NCI-H1092 (cell line): ENCODE measurements around the gene NEU1.
"Not testable (repeated sequence)": the region's sequence is repeated elsewhere in the genome, so short reads cannot be mapped to it uniquely, and the experiment has no call there.

ENCODE experiments used
- DNase-seq: peaks from one replicate; lab custom pipeline; 2025; lab: John Stamatoyannopoulos, UW

Gene NEU1

GRCh38 chr6:31862344-31863235 lies at the start of gene NEU1:
Gene NEU1 (minus strand): TSS chr6:31862821. CDS start chr6:31862776, 45 bp downstream.
- DNase-seq, result peak; percentile 98

GRCh38 chr6:31911826-31912585 lies 49.4 kb upstream of the NEU1 start:
- DNase-seq, result no peak

GRCh38 chr6:31909298-31909697 lies 46.7 kb upstream of the NEU1 start:
- DNase-seq, result not testable (repeated sequence)

- DNase-seq, result no peak
These were observed 46.2 kb upstream of the NEU1 start for GRCh38 chr6:31908791-31909190.

GRCh38 chr6:31908255-31908654 lies 45.6 kb upstream of the NEU1 start:
- not testable (repeated sequence) for DNase-seq

- no peak for DNase-seq
These were observed 44.7 kb upstream of the NEU1 start for GRCh38 chr6:31907158-31907813.

- not testable (repeated sequence) for DNase-seq
These were observed 44.1 kb upstream of the NEU1 start for GRCh38 chr6:31906727-31907126.

GRCh38 chr6:31906122-31906521 lies 43.5 kb upstream of the NEU1 start:
- DNase-seq, result no peak

GRCh38 chr6:31905041-31905440 lies 42.4 kb upstream of the NEU1 start:
- DNase-seq, result no peak

- DNase-seq, result no peak
These were observed 41.3 kb upstream of the NEU1 start for GRCh38 chr6:31903957-31904356.

- DNase-seq, result peak; percentile 87
These were observed 39.5 kb upstream of the NEU1 start, which contains the start of gene ZBTB12 for GRCh38 chr6:31901953-31902643. Gene ZBTB12 (minus strand): TSS chr6:31902086. CDS start chr6:31901305, 781 bp downstream.

GRCh38 chr6:31901415-31901952 lies 38.9 kb upstream of the NEU1 start:
- no peak for DNase-seq

- no peak for DNase-seq
These were observed 38.3 kb upstream of the NEU1 start for GRCh38 chr6:31900917-31901414.

- no peak for DNase-seq
These were observed 37.5 kb upstream of the NEU1 start for GRCh38 chr6:31899882-31900722.

GRCh38 chr6:31899215-31899614 lies 36.6 kb upstream of the NEU1 start:
- no peak for DNase-seq

- DNase-seq, result peak; percentile 15
These were observed 35.9 kb upstream of the NEU1 start for GRCh38 chr6:31898383-31899011.

GRCh38 chr6:31897612-31898382 lies 35.2 kb upstream of the NEU1 start, which contains the start of gene EHMT2:
Gene EHMT2 (minus strand): TSS chr6:31897698. CDS start chr6:31897677, 21 bp downstream.
- DNase-seq, result peak; percentile 68

GRCh38 chr6:31896856-31897611 lies 34.4 kb upstream of the NEU1 start:
- no peak for DNase-seq
